ENCODE measurements around the gene ECSCR.

The ECSCR gene

DNA sequence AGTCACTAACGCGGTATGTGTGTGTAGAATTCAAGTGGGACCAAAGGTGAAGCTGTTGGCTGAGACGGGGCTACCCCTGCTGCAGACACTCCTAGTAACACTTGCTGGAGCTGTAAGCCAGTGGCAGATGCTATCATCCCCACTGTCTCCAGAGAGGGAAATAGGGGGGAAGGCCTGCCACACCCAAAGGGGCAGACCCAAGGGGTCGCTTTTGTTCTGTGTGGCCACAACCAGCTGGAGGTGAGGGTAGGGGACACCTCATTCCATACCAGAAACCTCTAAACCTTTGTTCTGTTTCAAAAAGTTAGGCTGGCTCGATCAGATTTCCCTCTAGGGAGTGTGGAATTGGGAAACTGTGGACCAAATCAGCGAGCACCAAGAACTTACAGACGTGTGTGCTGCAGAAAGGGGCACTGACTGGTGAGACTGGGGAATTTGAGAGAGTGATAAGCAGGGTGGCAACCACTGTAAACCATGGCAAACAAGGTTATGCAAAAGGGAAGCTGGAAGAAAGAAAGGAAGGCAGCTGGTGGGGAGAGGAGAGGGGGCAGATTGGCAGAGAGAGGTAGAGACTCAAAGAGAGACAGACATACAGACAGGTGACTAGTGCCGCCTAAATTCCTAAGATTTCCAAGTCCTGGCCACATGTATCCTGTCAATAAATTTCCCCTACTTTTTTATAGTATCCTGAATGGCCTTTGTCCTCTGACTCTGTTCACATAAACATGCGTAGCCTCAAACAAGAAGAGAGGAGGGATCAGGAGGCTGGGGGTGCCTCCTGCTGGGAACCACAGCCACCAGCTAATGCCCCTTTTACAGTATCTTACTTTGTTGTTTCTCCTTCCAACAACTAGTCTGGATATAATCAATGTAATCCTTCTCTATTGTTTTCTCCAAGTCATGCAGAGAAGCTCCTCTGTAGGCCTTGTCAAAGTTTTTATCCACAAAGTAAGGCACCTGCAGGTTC lies 43.0 kb downstream of the ECSCR start:
- TF ChIP-seq, protein P1, sequence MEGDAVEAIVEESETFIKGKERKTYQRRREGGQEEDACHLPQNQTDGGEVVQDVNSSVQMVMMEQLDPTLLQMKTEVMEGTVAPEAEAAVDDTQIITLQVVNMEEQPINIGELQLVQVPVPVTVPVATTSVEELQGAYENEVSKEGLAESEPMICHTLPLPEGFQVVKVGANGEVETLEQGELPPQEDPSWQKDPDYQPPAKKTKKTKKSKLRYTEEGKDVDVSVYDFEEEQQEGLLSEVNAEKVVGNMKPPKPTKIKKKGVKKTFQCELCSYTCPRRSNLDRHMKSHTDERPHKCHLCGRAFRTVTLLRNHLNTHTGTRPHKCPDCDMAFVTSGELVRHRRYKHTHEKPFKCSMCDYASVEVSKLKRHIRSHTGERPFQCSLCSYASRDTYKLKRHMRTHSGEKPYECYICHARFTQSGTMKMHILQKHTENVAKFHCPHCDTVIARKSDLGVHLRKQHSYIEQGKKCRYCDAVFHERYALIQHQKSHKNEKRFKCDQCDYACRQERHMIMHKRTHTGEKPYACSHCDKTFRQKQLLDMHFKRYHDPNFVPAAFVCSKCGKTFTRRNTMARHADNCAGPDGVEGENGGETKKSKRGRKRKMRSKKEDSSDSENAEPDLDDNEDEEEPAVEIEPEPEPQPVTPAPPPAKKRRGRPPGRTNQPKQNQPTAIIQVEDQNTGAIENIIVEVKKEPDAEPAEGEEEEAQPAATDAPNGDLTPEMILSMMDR (IDR thresholded peaks at IDR 0.05; ENCODE audit: control insufficient read depth, extremely low read depth, insufficient read depth): no peak
- no peak for DNase-seq (ENCODE audit: low read depth)
- H3K4me3 ChIP-seq (ENCODE audit: low read depth, low read length): no peak overlapping the region

DNA sequence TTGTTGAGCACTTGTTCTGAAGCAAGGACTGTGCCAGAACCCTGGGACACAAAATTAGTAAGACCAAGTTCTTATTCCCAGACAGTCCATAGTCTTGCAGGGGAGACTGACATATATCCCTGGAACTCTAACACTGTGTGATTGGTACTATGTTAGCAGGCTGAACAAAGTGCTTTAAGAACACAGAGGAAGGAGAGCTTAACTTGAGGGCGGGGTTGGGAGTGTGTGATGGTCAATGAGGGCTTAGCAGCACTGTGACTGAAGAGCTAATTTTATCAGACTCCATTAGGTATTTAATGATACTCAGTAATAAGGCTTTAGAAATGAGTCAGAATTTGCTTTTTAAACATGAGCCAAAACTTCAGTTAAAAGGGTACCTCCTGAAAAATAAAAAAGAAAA lies 43.8 kb downstream of the ECSCR start:
- TF ChIP-seq, protein P1 (IDR thresholded peaks at IDR 0.05; ENCODE audit: control insufficient read depth, extremely low read depth, insufficient read depth): no peak
- no peak for DNase-seq (ENCODE audit: low read depth)
- no peak overlapping the region for H3K4me3 ChIP-seq (ENCODE audit: low read depth, low read length)

DNA sequence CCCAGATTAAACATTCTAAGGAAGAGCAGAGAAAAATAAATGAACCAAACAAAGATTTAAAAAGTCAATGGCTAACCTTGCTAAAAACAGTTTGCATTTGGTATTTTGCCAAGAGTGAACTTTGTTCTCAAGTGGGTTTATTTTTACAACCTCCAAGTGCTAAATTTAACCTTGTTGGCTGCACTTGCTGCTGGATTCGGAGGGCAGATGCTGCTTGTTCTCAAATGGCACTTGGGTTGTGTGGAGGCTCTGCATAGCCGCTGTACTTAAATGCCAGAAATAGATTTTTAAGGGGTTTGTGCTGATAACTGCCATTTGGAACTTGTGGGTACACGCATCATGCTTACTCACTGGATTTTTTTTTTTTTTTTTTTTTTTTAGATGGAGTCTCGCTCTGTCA lies 45.3 kb downstream of the ECSCR start:
- TF ChIP-seq, protein P1 (IDR thresholded peaks at IDR 0.05; ENCODE audit: control insufficient read depth, extremely low read depth, insufficient read depth): no peak
- H3K4me3 ChIP-seq (ENCODE audit: low read depth, low read length): no peak overlapping the region
- DNase-seq (ENCODE audit: low read depth): no peak

DNA sequence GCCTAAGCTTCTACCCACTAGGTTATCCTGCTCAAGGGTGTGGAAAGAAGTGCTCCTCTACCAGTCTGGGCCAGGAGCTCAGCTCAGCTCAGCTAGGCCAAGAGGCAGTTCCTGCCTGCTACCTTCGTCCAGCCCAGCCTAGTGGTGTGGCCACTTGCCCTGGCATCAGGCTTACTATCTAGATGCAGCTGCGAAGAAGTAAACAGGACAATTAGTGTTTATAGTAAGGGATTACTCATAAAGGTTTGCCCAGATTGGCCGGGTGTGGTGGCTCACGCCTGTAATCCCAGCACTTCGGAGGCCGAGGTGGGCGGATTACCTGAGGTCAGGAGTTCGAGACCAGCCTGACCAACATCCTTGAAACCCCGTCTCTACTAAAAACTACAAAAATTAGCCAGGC lies 45.9 kb downstream of the ECSCR start:
- H3K4me3 ChIP-seq (ENCODE audit: low read depth, low read length): no peak overlapping the region
- TF ChIP-seq, protein P1 (IDR thresholded peaks at IDR 0.05; ENCODE audit: control insufficient read depth, extremely low read depth, insufficient read depth): no peak
- no peak for DNase-seq (ENCODE audit: low read depth)

DNA sequence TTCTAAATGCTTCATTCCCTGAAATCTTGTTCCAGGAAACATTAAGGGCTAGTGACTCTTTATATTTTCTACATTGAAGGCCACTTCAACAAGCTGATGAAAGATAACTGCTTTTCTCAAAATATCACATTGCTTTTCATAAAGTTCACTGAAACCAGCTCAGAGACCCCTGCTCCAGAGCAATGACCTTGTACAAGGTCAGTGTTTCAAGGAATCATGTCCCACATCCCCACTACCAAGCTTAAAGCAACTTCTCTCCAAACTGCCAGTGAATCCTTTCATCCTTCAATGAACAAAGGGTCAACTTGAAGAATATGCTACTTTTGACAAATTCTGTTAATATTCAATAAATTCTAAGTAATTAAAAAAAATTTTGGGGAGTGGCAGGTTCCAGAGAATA lies 46.7 kb downstream of the ECSCR start:
- TF ChIP-seq, protein P1 (IDR thresholded peaks at IDR 0.05; ENCODE audit: control insufficient read depth, extremely low read depth, insufficient read depth): no peak
- DNase-seq (ENCODE audit: low read depth): no peak
- no peak overlapping the region for H3K4me3 ChIP-seq (ENCODE audit: low read depth, low read length)

DNA sequence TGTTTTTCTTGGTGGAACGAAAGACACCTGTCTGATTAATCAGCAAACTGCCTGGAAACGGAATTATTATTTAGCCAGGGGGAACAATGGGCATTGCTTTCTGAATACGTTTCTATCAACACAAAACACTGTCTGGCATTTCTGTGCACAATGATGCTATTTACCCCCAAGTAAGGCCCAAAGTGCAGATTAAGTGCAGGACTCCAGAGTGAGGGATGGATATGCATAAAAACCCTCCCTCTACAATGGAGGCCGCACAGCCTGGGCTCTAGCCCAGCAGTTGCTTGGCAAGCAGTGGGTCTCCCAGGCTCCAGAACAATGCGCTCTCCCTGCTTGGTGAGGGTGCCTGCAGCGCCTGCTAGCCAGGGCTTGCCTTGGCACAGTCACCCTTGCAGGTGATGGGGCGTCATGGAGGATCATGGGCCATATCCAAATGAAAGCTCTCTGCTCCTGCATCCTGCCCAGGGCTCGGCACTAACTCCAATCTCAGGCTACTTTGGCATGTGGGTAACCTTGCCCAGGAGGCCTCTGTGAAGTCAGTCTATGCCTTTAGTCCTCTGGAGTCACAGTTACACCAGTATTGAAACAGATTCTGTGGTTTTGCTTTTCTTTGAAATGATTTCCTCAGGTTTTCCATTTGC lies 47.2 kb downstream of the ECSCR start:
- TF ChIP-seq, protein P1 (IDR thresholded peaks at IDR 0.05; ENCODE audit: control insufficient read depth, extremely low read depth, insufficient read depth): no peak
- H3K4me3 ChIP-seq (ENCODE audit: low read depth, low read length): no peak overlapping the region
- DNase-seq (ENCODE audit: low read depth): no peak

All from LNCaP clone FGC (cell line).